Measurements from ENCODE around the gene AFAP1L2. TPM values are rescaled to one million over a fixed set of nuclear protein-coding genes. Genes with fewer than 3 reads are reported as not detected.

The AFAP1L2 gene
- total and polyA plus RNA-seq, 2 experiments from 2014 or later: 0.75 to 3.8 TPM

- Histone ChIP-seq H3K4me1 (ENCODE audit: low read depth) (no peaks in the 10 kb centered on the region), H3K9me3 (ENCODE audit: low read depth) (no peaks in the 10 kb centered on the region), H3K4me3 (no peak overlapping the region), H3K36me3 (no peaks in the 10 kb centered on the region), H3K27me3 (no peaks in the 10 kb centered on the region), H3K27ac (no peak overlapping the region)
- DNase-seq (ENCODE audit: low read depth in 1 of 2, low spot score in 1 of 2): no peak
- TF ChIP-seq, protein P1, sequence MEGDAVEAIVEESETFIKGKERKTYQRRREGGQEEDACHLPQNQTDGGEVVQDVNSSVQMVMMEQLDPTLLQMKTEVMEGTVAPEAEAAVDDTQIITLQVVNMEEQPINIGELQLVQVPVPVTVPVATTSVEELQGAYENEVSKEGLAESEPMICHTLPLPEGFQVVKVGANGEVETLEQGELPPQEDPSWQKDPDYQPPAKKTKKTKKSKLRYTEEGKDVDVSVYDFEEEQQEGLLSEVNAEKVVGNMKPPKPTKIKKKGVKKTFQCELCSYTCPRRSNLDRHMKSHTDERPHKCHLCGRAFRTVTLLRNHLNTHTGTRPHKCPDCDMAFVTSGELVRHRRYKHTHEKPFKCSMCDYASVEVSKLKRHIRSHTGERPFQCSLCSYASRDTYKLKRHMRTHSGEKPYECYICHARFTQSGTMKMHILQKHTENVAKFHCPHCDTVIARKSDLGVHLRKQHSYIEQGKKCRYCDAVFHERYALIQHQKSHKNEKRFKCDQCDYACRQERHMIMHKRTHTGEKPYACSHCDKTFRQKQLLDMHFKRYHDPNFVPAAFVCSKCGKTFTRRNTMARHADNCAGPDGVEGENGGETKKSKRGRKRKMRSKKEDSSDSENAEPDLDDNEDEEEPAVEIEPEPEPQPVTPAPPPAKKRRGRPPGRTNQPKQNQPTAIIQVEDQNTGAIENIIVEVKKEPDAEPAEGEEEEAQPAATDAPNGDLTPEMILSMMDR (IDR thresholded peaks at IDR 0.05; ENCODE audit: low read depth, low read length): no peak
These were observed 149.1 kb downstream of the AFAP1L2 start for GRCh38 chr10:114255227-114255626.

DNA sequence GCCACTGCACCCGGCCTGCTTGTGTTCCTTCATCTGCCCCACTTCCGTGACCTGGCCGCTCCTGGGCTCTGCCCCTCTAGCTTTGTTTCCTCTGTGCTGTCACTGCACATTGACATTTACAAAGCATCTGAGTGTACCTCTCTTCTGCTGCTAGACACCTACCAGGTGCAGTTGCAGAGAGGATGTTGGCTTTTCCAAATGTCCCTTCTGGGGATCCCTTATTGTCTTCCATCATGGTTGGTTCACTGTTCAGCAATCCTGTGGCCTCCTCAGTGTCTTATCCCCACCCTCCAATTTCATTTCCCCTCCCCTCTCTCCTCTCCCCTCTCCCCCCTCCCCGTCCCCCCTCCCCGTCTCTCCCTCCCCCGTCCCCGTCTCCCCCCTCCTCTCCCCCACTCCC, 151.4 kb downstream of the AFAP1L2 start:
- no peaks in the 10 kb centered on the region for H3K4me1 ChIP-seq (ENCODE audit: low read depth)
- H3K36me3 ChIP-seq: no peaks in the 10 kb centered on the region
- TF ChIP-seq, protein P1 (IDR thresholded peaks at IDR 0.05; ENCODE audit: low read depth, low read length): no peak
- no peaks in the 10 kb centered on the region for H3K9me3 ChIP-seq (ENCODE audit: low read depth)
- H3K27ac ChIP-seq: no peak overlapping the region
- no peak for DNase-seq (ENCODE audit: low read depth in 1 of 2, low spot score in 1 of 2)
- H3K4me3 ChIP-seq: no peak overlapping the region
- H3K27me3 ChIP-seq: no peaks in the 10 kb centered on the region

- Histone ChIP-seq H3K4me3 (no peak overlapping the region), H3K9me3 (ENCODE audit: low read depth) (no peaks in the 10 kb centered on the region), H3K27ac (no peak overlapping the region), H3K27me3 (no peaks in the 10 kb centered on the region), H3K4me1 (ENCODE audit: low read depth) (no peaks in the 10 kb centered on the region), H3K36me3 (no peaks in the 10 kb centered on the region)
- TF ChIP-seq, protein P1 (IDR thresholded peaks at IDR 0.05; ENCODE audit: low read depth, low read length): no peak
- no peak for DNase-seq (ENCODE audit: low read depth in 1 of 2, low spot score in 1 of 2)
These were observed 152.2 kb downstream of the AFAP1L2 start for GRCh38 chr10:114252092-114252491.

GRCh38 chr10:114250716-114251115, 153.6 kb downstream of the AFAP1L2 start:
- H3K27ac ChIP-seq: no peak overlapping the region
- H3K9me3 ChIP-seq (ENCODE audit: low read depth): no peaks in the 10 kb centered on the region
- TF ChIP-seq, protein P1 (IDR thresholded peaks at IDR 0.05; ENCODE audit: low read depth, low read length): no peak
- H3K27me3 ChIP-seq: no peaks in the 10 kb centered on the region
- H3K36me3 ChIP-seq: no peaks in the 10 kb centered on the region
- DNase-seq (ENCODE audit: low read depth in 1 of 2, low spot score in 1 of 2): no peak
- H3K4me1 ChIP-seq (ENCODE audit: low read depth): no peaks in the 10 kb centered on the region
- no peak overlapping the region for H3K4me3 ChIP-seq

DNA sequence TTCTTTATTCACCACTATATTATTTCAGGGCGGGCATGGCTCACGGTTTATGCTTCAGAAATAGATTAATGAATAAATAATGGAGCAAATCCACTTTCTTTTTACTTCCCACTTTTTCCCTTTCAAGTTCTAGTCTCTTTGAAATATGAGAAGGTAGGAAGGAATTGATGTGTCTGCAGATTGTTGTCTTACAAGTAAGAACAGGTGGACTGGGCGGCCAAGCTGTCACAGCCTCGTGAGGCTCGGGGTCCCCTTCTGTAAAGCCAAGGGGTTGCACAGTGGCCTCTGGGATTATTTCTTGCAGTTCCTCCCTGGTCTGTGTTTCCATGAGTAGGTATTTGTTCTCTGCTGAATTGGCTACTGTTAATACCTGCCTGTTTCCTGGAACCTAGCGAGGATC, 154.1 kb downstream of the AFAP1L2 start:
- DNase-seq (ENCODE audit: low read depth in 1 of 2, low spot score in 1 of 2): no peak
- TF ChIP-seq, protein P1 (IDR thresholded peaks at IDR 0.05; ENCODE audit: low read depth, low read length): no peak
- H3K4me3 ChIP-seq: no peak overlapping the region
- H3K36me3 ChIP-seq: no peaks in the 10 kb centered on the region
- H3K27me3 ChIP-seq: no peaks in the 10 kb centered on the region
- H3K9me3 ChIP-seq (ENCODE audit: low read depth): no peaks in the 10 kb centered on the region
- H3K4me1 ChIP-seq (ENCODE audit: low read depth): no peaks in the 10 kb centered on the region
- no peak overlapping the region for H3K27ac ChIP-seq

Measured in cardiac muscle cell (in vitro differentiated cells and primary cell).